ENCODE results near the gene RARS2.
"Not testable (repeated sequence)": the region's sequence is repeated elsewhere in the genome, so short reads cannot be mapped to it uniquely, and the experiment has no call there.

Gene RARS2

DNA sequence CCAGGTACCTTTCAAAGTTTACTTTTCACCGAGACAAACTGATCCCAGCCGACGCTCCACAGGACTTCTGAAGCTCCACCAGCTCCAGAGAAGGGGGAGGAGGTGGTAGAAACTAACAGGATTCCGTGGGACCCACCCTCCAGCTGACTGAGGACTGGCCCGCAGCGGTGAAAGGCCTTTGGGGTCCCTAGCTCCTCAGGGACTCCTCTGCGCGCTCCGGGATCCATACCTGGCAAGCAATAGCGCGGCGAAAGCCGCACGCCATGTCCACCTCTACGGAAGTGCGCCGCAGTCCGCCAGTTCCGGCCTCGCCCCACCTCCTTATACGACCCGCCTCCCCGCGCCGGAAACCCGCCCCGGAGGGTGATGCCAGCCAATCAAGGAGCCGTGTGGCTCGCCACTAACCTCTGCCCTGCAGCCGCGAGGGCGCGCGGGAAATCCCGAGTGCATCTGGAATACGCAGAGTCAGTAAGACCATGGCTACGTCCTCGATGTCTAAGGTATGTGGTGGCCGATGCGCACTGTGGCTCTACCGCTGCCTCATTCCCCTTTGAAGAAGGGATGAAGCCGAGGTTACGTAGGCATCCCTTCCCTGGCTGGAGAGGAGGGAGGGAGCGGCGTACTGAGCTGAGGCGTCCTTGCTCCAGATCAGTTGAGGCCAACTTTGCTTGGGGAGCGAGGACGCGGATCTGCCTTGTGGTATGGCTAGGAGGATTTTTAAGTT, at the start of gene RARS2, which contains the start of gene ORC3:
Gene RARS2 (minus strand): TSS at position 295 of the 724 bp plus-strand sequence. CDS start 30 bp downstream, at position 265.
Gene ORC3 (plus strand): TSS at position 443 of the 724 bp plus-strand sequence. CDS start 34 bp downstream, at position 477.
- peak; percentile 95 for DNase-seq

DNA sequence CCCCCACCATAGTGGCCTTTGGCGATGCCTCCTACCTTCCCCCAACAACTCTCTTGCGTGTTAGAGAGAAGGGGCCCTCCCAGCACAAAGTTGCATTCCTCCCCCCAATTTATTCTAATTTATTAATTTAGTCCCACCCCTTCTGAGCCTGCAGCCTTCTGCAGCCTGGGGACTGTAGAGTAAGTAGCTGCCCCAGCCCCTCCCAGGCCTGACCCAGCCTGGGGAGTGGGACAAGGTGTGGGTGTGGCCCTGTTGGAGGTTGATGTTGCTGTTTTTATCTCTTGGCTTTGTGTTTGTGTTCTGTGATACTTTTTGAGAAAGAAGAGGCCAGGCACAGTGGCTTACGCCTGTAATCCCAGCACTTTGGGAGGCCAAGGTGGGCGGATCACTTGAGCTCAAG, 49.6 kb upstream of the RARS2 start:
- DNase-seq: no peak

DNA sequence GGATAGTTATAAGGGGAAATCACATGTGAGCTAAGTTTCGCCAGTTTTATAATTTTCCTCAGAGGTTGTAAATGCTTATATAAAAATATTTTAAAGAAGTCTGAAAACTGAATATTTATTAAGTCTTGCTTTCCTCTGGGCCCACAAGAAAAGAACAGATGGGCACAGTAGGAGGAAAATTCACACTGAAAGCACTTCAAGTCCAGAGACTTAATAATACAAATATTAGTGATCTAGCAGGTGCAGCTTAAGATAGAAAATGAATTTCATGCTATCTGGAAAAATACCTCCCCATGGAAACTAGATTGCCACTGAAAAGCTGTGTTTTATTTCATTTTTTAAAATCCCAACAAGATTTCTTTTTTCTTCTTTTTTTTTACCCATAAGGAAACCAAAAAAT, 47.3 kb upstream of the RARS2 start:
- no peak for DNase-seq

DNA sequence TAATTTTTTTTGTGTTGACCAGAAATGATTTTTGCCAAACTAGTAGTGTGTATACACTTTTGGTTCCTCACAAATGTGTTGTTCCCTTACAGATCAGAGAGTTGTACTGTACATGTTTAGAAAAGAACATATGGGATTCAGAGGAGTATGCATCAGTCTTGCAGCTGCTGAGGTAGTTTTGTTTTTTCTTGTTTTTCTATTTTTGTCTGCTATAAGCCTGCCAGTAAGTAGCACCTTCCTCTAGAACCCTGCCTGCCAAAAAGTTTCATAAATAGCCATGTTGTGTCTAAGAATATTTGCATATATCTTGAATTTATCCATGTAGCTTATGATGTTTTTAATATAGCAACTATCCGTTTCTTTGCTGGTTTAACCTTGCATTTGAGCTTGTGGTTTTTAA, 46.5 kb upstream of the RARS2 start:
- DNase-seq: no peak

DNA sequence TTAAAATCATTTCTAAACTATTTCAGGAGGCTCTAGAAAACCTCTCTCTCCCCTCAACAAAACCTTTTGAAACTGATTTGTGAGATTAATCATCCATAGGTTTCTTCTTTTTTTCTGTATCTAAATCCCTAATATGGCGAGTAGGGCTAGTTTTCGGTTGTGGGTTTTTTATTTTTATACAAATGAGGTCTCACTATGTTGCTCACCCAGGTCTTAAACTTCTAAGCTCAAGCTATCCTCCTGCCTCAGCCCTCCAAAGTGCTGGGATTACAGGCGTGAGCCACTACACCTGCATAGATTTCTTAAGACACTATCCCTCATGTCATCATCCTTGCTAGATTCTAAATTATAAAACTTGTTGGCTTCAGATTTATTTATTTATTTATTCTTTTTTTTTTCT, 44.1 kb upstream of the RARS2 start:
- no peak for DNase-seq

GRCh38 chr6:87630746-87631145, 41.0 kb upstream of the RARS2 start:
- DNase-seq: no peak

DNA sequence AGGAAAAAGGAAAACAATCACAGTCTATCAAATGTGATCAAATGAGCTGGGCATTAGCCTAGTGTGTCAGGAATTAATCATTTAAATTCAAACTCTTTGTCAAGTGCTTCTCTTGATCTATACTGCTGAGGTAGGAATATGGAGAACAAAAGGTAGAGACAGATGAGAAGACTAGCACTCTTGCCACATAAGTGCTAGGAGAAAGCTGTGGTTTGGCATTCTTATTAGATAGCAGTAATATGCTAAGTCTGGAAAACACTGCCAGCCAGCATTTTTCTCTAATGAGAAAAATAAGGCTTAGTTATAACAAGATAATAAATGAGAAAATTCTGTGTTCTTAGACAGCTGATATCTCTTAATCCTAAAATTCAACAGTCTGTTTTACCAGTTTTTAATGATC, 39.1 kb upstream of the RARS2 start:
- DNase-seq: no peak

- DNase-seq: no peak
Measured at GRCh38 chr6:87628424-87628823, 38.6 kb upstream of the RARS2 start.

- no peak for DNase-seq
Measured at GRCh38 chr6:87623248-87623647, 33.5 kb upstream of the RARS2 start.

DNA sequence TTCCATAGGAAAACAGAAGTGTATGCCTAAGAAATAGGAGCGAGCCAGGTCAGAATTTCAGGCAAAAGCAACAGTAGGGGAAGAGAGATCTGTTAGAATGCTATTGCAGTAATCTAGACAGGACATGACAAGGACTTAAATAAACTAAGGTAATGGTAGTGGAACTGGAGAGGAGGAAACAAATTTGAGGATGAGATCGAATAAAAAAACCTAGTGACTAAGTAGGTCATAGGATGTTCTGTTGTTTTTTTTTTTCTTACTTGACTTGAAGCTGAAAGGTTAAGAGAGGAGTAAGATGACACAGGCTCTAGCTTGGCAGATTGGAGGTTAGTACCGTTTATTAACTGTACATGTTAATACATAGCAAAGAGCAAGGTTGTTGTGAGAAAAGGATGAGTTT, 28.7 kb upstream of the RARS2 start:
- no peak for DNase-seq

DNA sequence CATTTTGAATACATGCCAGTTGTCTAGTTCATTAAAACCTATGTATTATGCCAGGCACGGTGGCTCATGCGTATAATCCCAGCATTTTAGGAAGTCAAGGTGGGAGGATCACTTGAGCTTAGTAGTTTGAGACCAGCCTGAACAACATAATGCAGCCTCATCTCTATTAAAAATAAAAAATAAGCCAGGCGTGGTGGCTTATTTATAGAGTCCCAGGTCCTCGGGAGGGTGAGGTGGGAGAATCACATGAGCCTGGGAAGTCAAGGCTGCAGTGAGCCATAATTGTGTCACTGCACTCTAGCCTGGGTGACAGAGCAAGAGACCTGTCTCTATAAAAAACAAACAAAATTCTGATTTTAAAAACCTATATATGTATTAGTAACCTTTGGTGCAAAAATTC, 27.6 kb upstream of the RARS2 start:
- no peak for DNase-seq

DNA sequence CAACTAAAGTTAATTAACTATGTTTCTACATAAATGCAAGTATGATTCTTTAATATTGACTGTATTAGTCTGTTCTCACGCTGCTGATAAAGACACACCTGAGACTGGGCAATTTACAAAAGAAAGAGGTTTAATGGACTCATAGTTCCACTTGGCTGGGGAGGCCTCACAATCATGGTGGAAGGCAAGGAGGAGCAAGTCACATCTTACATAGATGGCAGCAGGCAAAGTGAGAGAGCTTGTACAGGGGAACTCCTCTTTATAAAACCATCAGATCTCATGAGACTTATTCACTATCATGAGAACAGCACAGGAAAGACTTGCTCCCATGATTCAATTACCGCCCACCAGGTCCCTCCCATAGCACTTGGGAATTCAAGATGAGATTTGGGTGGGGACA, 23.2 kb upstream of the RARS2 start:
- not testable (repeated sequence) for DNase-seq

DNA sequence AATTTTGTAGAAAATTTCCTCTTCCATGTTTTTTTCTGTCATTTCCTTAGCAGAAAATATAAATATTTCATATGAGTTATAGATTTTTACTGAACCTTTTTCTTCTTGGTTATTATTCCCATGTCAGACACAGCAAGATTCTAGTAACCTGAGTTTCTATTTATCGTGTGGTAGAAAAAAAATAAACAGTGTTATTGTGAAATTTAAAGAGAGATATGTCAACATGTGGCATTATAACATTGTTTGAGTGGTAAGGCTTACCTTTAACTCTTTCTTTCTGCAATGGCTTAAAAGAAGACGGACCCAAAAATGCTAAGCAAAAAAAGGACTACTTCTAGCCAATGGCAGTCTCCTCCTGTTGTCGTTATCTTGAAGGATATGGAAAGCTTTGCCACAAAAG, 19.0 kb upstream of the RARS2 start:
- DNase-seq: no peak

GRCh38 chr6:87606199-87606598, 16.4 kb upstream of the RARS2 start:
- DNase-seq: no peak

GRCh38 chr6:87600576-87600975, 10.8 kb upstream of the RARS2 start:
- DNase-seq: no peak

GRCh38 chr6:87590990-87591389, 1.2 kb upstream of the RARS2 start:
- no peak for DNase-seq

GRCh38 chr6:87590417-87590880, 662 bp upstream of the RARS2 start:
- DNase-seq: no peak

- DNase-seq: no peak
Measured at GRCh38 chr6:87588756-87589407, 905 bp downstream of the RARS2 start.

GRCh38 chr6:87586371-87587077, 3.3 kb downstream of the RARS2 start:
- no peak for DNase-seq

GRCh38 chr6:87583822-87584221, 6.0 kb downstream of the RARS2 start:
- DNase-seq: no peak

DNA sequence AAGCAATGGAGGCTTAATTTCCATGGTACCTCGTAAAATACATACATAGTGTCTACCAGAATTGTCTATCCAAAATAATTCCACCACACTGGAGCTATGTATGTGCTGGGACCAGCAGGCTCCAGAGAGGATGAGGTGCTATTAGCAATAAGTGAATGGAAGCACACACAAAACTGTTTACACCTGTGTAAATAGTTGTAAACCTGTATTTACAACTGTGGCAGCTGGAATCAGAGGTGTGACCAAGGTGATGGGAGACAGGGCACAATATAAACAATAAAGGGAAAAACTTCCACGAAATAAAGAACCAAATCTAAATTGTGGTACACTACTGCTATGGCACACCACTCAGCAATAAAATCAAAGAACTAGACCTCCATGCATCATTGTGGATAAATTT, 14.4 kb downstream of the RARS2 start:
- peak; percentile 87 for DNase-seq

GRCh38 chr6:87574237-87574804, 15.5 kb downstream of the RARS2 start:
- peak; percentile 92 for DNase-seq

GRCh38 chr6:87573307-87574024, 16.3 kb downstream of the RARS2 start:
- DNase-seq: no peak
